ENCODE measurements around the gene RAPGEF2.

RAPGEF2 gene

GRCh38 chr4:159368320-159368719, 265.4 kb downstream of the RAPGEF2 start:
- Histone ChIP-seq H2BK15ac (ENCODE audit: low read depth, poor library complexity, severe bottlenecking) (no peak overlapping the region), H3K9me3 (ENCODE audit: control insufficient read depth, low read length) (no peaks in the 10 kb centered on the region), H3K27me3 (ENCODE audit: control insufficient read depth in 1 of 2, insufficient read depth in 1 of 2, low read length in 2 of 2) (no peaks in the 10 kb centered on the region), H2BK12ac (ENCODE audit: low read length in 2 of 2) (no peak overlapping the region), H3K4ac (ENCODE audit: low read depth in 1 of 2, low read length in 2 of 2) (no peak overlapping the region), H3K18ac (ENCODE audit: low read depth in 1 of 2, low read length in 2 of 2) (no peak overlapping the region), H3K14ac (ENCODE audit: low read length in 2 of 2) (no peak overlapping the region), H2BK5ac (ENCODE audit: low read depth, low read length, poor library complexity, severe bottlenecking) (no peak overlapping the region), H3K79me1 (replicated peaks; ENCODE audit: low read length, poor library complexity, severe bottlenecking) (no peaks in the 10 kb centered on the region), H3K9ac (ENCODE audit: low read length) (no peak overlapping the region), H3K36me3 (ENCODE audit: control insufficient read depth in 1 of 2, insufficient read depth in 2 of 2, low read depth in 1 of 2, low read length in 2 of 2) (peaks cover 0 to 5% of the 10 kb centered on the region in 2 experiments), H4K8ac (ENCODE audit: low read length) (no peak overlapping the region), H3K23ac (ENCODE audit: low read length in 2 of 2) (no peak overlapping the region), H3K4me1 (ENCODE audit: control insufficient read depth, insufficient read depth, low read depth, low read length) (no peaks in the 10 kb centered on the region), H3K27ac (ENCODE audit: low read length, poor library complexity, severe bottlenecking) (no peak overlapping the region), H2BK120ac (ENCODE audit: low read depth, low read length) (no peak overlapping the region), H2AK5ac (ENCODE audit: low read length, severe bottlenecking) (no peak overlapping the region), H3K4me3 (ENCODE audit: insufficient read depth in 1 of 2, low read depth in 1 of 2, low read length in 2 of 2) (no peak overlapping the region), H3K4me2 (ENCODE audit: low read length, poor library complexity, severe bottlenecking) (no peak overlapping the region), H2AFZ (ENCODE audit: low read depth, low read length) (no peak overlapping the region), H4K91ac (ENCODE audit: low read length) (no peak overlapping the region)
- DNase-seq = no peak
- 99% methylated on average over 2 of the region's 2 CpGs for WGBS

- H3K79me1 ChIP-seq (replicated peaks; ENCODE audit: low read length, poor library complexity, severe bottlenecking) = no peaks in the 10 kb centered on the region
- H3K4ac ChIP-seq (ENCODE audit: low read depth in 1 of 2, low read length in 2 of 2) = no peak overlapping the region
- H4K8ac ChIP-seq (ENCODE audit: low read length) = no peak overlapping the region
- no peak overlapping the region for H3K4me2 ChIP-seq (ENCODE audit: low read length, poor library complexity, severe bottlenecking)
- H3K27ac ChIP-seq (ENCODE audit: low read length, poor library complexity, severe bottlenecking) = no peak overlapping the region
- WGBS = 96% methylated on average over 8 of the region's 8 CpGs
- no peaks in the 10 kb centered on the region for H3K36me3 ChIP-seq (ENCODE audit: control insufficient read depth in 1 of 2, insufficient read depth in 2 of 2, low read depth in 1 of 2, low read length in 2 of 2)
- no peaks in the 10 kb centered on the region for H3K27me3 ChIP-seq (ENCODE audit: control insufficient read depth in 1 of 2, insufficient read depth in 1 of 2, low read length in 2 of 2)
- H3K18ac ChIP-seq (ENCODE audit: low read depth in 1 of 2, low read length in 2 of 2) = no peak overlapping the region
- no peak overlapping the region for H3K4me3 ChIP-seq (ENCODE audit: insufficient read depth in 1 of 2, low read depth in 1 of 2, low read length in 2 of 2)
- no peak for DNase-seq
- no peaks in the 10 kb centered on the region for H3K9me3 ChIP-seq (ENCODE audit: control insufficient read depth, low read length)
- no peak overlapping the region for H2BK5ac ChIP-seq (ENCODE audit: low read depth, low read length, poor library complexity, severe bottlenecking)
- no peaks in the 10 kb centered on the region for H3K4me1 ChIP-seq (ENCODE audit: control insufficient read depth, insufficient read depth, low read depth, low read length)
- H3K9ac ChIP-seq (ENCODE audit: low read length) = no peak overlapping the region
- no peak overlapping the region for H2BK120ac ChIP-seq (ENCODE audit: low read depth, low read length)
- H4K91ac ChIP-seq (ENCODE audit: low read length) = no peak overlapping the region
- no peak overlapping the region for H2AK5ac ChIP-seq (ENCODE audit: low read length, severe bottlenecking)
- H2BK15ac ChIP-seq (ENCODE audit: low read depth, poor library complexity, severe bottlenecking) = no peak overlapping the region
- H3K23ac ChIP-seq (ENCODE audit: low read length in 2 of 2) = no peak overlapping the region
- H2AFZ ChIP-seq (ENCODE audit: low read depth, low read length) = no peak overlapping the region
- no peak overlapping the region for H2BK12ac ChIP-seq (ENCODE audit: low read length in 2 of 2)
- H3K14ac ChIP-seq (ENCODE audit: low read length in 2 of 2) = no peak overlapping the region
These were observed 266.4 kb downstream of the RAPGEF2 start for GRCh38 chr4:159369256-159369655.

GRCh38 chr4:159370286-159370685, 267.4 kb downstream of the RAPGEF2 start:
- DNase-seq = no peak
- H3K4ac ChIP-seq (ENCODE audit: low read depth in 1 of 2, low read length in 2 of 2) = no peak overlapping the region
- H4K91ac ChIP-seq (ENCODE audit: low read length) = no peak overlapping the region
- H3K27me3 ChIP-seq (ENCODE audit: control insufficient read depth in 1 of 2, insufficient read depth in 1 of 2, low read length in 2 of 2) = no peaks in the 10 kb centered on the region
- H3K4me3 ChIP-seq (ENCODE audit: insufficient read depth in 1 of 2, low read depth in 1 of 2, low read length in 2 of 2) = no peak overlapping the region
- H3K79me1 ChIP-seq (replicated peaks; ENCODE audit: low read length, poor library complexity, severe bottlenecking) = no peaks in the 10 kb centered on the region
- H3K27ac ChIP-seq (ENCODE audit: low read length, poor library complexity, severe bottlenecking) = no peak overlapping the region
- WGBS = 86% methylated on average over 1 of the region's 1 CpG
- no peak overlapping the region for H2BK15ac ChIP-seq (ENCODE audit: low read depth, poor library complexity, severe bottlenecking)
- H3K36me3 ChIP-seq (ENCODE audit: control insufficient read depth in 1 of 2, insufficient read depth in 2 of 2, low read depth in 1 of 2, low read length in 2 of 2) = no peaks in the 10 kb centered on the region
- no peak overlapping the region for H4K8ac ChIP-seq (ENCODE audit: low read length)
- no peak overlapping the region for H2BK5ac ChIP-seq (ENCODE audit: low read depth, low read length, poor library complexity, severe bottlenecking)
- no peak overlapping the region for H3K4me2 ChIP-seq (ENCODE audit: low read length, poor library complexity, severe bottlenecking)
- no peak overlapping the region for H2AFZ ChIP-seq (ENCODE audit: low read depth, low read length)
- no peak overlapping the region for H2BK12ac ChIP-seq (ENCODE audit: low read length in 2 of 2)
- no peak overlapping the region for H3K18ac ChIP-seq (ENCODE audit: low read depth in 1 of 2, low read length in 2 of 2)
- H3K9ac ChIP-seq (ENCODE audit: low read length) = no peak overlapping the region
- no peak overlapping the region for H3K23ac ChIP-seq (ENCODE audit: low read length in 2 of 2)
- H2AK5ac ChIP-seq (ENCODE audit: low read length, severe bottlenecking) = no peak overlapping the region
- H2BK120ac ChIP-seq (ENCODE audit: low read depth, low read length) = no peak overlapping the region
- no peak overlapping the region for H3K14ac ChIP-seq (ENCODE audit: low read length in 2 of 2)
- H3K9me3 ChIP-seq (ENCODE audit: control insufficient read depth, low read length) = no peaks in the 10 kb centered on the region
- peaks cover 2% of the 10 kb centered on the region for H3K4me1 ChIP-seq (ENCODE audit: control insufficient read depth, insufficient read depth, low read depth, low read length)

DNA sequence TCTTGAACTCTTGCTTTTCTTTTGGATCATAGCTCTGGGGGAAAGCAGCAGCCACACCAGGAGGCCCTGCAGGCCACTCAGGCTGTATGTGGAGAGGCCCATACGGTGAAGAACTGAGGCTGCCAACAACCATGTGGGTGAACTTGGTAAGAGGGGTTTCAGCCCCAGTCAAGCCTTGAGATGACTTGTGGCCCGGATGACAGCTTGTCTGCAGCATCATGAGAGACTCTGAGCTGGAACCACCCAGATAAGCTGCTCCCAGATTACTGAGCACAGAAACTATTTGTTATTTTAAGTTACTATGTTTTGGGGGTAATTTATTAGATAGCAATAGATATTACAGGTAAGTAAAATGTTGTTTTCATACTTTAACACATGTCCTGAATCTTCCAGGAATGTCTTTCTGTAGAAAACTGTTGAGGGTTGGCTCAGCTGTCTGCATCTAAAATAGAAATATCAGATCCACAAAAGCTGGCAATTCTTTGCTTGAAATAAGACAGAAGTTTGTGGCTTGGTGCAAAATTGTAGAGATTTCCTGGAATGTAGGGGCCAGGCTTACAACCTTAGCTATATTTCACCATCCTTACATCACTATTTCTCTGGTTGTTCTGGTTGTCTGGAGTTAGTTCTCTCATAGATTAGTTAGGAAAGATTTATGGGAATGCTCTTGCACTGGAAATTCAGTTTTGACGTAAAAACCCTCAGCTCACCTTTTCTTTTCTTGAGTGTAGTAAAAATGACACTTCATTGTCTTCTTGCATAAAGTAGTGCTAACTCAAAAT, 272.1 kb downstream of the RAPGEF2 start:
- H3K79me1 ChIP-seq (replicated peaks; ENCODE audit: low read length, poor library complexity, severe bottlenecking) = no peaks in the 10 kb centered on the region
- no peak overlapping the region for H3K14ac ChIP-seq (ENCODE audit: low read length in 2 of 2)
- peak overlapping the region; percentile 90 for H4K91ac ChIP-seq (ENCODE audit: low read length)
- H3K18ac ChIP-seq (ENCODE audit: low read depth in 1 of 2, low read length in 2 of 2) = peak overlapping the region in 1 of 2 experiments; percentile 85
- H2BK12ac ChIP-seq (ENCODE audit: low read length in 2 of 2) = peak overlapping the region in 1 of 2 experiments; percentile 75
- H2BK120ac ChIP-seq (ENCODE audit: low read depth, low read length) = no peak overlapping the region
- H3K36me3 ChIP-seq (ENCODE audit: control insufficient read depth in 1 of 2, insufficient read depth in 2 of 2, low read depth in 1 of 2, low read length in 2 of 2) = no peaks in the 10 kb centered on the region
- 35% methylated on average over 3 of the region's 3 CpGs for WGBS
- no peaks in the 10 kb centered on the region for H3K9me3 ChIP-seq (ENCODE audit: control insufficient read depth, low read length)
- H3K4ac ChIP-seq (ENCODE audit: low read depth in 1 of 2, low read length in 2 of 2) = no peak overlapping the region
- no peak overlapping the region for H3K4me3 ChIP-seq (ENCODE audit: insufficient read depth in 1 of 2, low read depth in 1 of 2, low read length in 2 of 2)
- no peak overlapping the region for H2AK5ac ChIP-seq (ENCODE audit: low read length, severe bottlenecking)
- H3K27me3 ChIP-seq (ENCODE audit: control insufficient read depth in 1 of 2, insufficient read depth in 1 of 2, low read length in 2 of 2) = no peaks in the 10 kb centered on the region
- no peak overlapping the region for H3K27ac ChIP-seq (ENCODE audit: low read length, poor library complexity, severe bottlenecking)
- peak; percentile 85 for DNase-seq
- peak overlapping the region; percentile 60 for H2BK15ac ChIP-seq (ENCODE audit: low read depth, poor library complexity, severe bottlenecking)
- H3K9ac ChIP-seq (ENCODE audit: low read length) = no peak overlapping the region
- H2AFZ ChIP-seq (ENCODE audit: low read depth, low read length) = no peak overlapping the region
- peaks cover 2% of the 10 kb centered on the region for H3K4me1 ChIP-seq (ENCODE audit: control insufficient read depth, insufficient read depth, low read depth, low read length)
- no peak overlapping the region for H2BK5ac ChIP-seq (ENCODE audit: low read depth, low read length, poor library complexity, severe bottlenecking)
- no peak overlapping the region for H3K4me2 ChIP-seq (ENCODE audit: low read length, poor library complexity, severe bottlenecking)
- H3K23ac ChIP-seq (ENCODE audit: low read length in 2 of 2) = no peak overlapping the region
- peak overlapping the region; percentile 52 for H4K8ac ChIP-seq (ENCODE audit: low read length)

Data from mesenchymal stem cell (in vitro differentiated cells and primary cell).